HG03280 (cell line): ENCODE data around the gene CIZ1.

Source experiments
- ATAC-seq: cut with Tn5 transposase; IDR thresholded peaks from one replicate; pipeline ENCODE4 v1.9.1; 2021; ENCODE audit warnings: mild to moderate bottlenecking, moderate library complexity; ENCODE audit not compliant: unreplicated experiment

CIZ1 gene

DNA sequence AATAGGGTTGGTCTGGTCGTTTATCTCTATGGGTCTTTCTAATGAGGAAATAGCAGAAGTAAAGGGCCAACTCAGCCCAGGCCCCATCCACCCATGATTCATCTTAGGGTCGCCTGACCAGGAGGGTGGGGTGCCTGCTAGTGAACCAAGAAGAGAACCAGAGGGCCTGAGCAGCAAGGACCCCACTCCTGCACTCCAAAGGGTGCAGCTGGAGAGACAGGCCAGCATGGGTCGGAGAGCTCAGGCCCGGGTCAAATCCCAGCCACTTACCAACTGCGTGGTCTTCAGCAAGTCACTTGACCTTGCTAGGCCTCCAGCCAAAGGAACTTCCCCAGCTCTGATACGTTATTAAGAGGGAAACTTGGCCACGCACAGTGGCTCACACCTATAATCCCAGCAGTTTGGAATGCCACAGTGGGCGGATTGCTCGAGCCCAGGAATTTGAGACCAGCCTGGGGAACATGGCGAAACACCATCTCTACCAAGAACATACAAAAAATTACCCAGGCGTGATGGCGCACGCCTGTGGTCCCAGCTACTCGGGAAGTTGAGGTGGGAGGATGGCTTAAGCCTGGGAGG, 27.0 kb downstream of the CIZ1 start:
- no peak for ATAC-seq

DNA sequence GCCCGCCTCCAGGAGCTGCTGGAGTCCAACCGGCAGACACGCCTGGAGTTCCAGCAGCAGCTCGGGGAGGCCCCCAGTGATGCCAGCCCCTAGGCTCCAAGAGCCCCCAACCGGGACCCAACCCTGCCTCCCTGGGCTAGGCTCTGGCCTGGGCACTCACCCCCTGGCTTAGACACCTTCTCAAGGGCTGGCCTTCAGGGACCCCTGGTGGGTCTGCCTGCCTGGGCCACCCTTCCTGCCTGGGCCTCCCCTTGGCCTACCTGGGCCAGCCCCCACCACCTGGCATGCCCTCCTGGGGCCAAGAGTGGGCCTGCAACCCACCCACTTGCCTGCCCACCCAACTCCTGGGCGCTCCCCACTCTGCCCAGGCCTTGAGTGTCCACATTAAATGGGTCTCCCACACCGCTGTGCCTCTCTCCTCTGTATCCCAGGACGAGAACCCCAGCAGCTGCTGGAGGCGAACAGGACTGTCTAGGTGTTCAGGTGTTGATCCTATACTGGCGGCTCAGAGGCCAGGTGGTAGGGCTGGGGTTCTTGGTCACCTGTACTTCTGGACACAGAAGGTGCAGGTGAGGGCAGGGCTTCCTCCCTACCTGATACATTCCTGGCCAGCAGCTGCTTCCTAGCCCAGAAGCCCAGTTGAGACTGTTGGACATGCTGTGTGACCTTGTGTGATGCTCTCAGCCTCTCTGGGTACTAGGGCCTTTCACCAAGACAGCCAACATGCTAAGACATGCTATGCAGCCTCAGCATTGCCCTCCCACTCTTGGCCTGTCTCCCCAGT, 27.7 kb downstream of the CIZ1 start:
- no peak for ATAC-seq

DNA sequence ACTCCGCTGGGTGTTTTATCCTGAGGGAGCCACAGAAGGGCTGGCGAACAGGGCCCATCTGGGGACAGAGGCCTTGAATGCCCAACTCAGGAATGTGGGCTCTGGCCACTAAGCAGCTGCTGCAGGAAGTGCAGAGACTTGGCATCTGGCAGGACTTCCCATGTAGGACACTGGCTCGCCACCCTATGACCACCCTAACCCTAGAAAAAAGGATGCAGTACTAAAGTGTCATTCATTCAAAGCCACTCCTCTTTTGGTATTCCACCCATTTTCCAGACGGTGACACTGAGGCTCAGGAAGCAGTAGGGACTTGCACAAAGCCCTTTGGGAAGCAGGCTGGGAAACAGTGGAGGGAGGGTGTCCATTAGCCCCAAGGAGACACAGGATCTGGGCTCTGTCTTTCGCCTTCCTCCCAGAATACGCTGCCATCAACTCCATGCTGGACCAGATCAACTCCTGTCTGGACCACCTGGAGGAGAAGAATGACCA, 28.3 kb downstream of the CIZ1 start:
- no peak for ATAC-seq

DNA sequence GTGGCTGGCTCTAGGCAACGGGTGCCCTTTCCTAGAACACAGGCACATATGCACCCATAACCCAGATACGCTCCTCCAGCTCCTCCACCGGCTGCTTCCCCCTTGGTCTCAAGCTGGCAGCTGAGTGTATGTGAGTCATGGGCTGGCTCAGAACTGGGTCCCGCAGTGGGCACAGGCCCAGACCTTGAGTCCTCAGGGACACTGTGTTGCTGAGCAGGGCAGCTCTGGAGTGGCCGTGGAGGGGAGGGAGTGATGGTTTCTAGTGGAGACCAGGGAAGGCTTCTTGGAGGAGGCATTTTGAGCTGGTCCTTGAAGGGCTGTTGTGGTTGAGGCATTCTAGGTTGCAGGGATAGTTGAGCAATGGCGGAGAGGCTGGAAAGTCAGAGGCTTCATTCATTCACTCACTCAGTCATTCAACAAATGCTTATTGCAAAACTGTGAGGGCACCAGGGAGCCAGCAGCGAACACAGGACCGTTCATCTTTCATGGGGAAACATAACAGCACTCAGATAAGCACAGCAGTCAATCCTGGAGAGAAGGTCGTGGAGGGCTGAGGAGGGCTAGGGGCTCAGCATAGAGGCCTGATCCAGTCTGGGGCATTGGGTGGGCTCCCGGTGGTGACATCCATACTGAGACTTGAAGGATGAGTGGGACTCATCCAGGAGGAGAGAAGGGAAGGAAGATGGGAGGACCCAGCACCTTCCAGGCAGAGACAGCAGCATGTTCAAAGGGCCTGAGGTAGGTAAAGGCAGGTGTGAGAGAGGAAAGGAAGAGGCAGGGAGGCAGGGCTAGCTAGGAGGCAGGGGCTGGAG, 29.0 kb downstream of the CIZ1 start:
- ATAC-seq = no peak

DNA sequence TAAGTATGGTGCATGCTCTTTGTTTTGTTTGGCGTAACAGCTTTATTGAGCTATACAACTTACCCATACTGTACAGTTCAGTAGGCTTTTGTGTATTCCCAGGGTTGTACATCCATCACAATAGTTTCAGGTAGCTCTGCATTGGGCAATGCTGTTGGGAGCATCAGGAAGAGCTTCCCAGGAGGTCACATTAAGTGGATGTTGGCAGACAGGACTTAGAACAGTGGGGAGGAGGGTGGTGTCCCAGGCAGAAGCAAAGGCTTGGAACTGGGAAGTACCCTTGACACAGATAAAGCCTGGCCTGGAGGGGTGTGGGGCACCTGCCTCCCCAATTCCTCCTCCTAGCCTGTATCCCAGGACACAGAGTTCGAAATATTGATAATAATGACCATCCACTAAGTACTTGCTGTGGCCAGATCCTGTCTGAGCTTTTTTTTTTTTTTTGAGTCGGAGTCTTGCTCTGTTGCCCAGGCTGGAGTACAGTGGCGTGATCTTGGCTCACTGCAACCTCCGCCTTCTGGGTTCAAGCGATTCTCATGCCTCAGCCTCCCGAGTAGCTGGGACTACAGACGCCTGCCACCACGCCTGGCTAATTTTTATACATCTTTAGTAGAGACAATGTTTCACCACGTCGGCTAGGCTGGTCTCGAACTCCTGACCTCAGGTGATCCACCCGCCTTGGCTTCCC, 30.0 kb downstream of the CIZ1 start:
- no peak for ATAC-seq

DNA sequence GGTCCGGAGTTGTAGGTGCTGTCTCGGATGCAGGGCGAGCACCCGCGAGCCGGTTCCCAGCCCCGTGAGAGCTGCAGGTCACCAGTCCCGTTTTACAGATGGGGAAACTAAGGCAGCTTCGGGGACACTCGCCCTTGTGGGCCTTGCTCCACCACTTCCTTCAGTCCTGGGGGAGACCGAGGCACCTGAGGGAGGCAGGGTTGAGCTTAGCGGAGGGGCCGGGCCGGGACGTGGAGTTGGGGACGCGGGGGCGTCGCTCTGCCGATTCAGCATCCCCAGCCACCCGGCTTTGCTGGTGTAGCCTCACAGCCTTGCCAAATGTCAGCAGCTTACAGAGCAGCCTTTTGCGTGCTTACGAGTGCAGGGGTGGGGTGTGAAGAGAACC, 30.8 kb downstream of the CIZ1 start:
- ATAC-seq = peak; percentile 13

DNA sequence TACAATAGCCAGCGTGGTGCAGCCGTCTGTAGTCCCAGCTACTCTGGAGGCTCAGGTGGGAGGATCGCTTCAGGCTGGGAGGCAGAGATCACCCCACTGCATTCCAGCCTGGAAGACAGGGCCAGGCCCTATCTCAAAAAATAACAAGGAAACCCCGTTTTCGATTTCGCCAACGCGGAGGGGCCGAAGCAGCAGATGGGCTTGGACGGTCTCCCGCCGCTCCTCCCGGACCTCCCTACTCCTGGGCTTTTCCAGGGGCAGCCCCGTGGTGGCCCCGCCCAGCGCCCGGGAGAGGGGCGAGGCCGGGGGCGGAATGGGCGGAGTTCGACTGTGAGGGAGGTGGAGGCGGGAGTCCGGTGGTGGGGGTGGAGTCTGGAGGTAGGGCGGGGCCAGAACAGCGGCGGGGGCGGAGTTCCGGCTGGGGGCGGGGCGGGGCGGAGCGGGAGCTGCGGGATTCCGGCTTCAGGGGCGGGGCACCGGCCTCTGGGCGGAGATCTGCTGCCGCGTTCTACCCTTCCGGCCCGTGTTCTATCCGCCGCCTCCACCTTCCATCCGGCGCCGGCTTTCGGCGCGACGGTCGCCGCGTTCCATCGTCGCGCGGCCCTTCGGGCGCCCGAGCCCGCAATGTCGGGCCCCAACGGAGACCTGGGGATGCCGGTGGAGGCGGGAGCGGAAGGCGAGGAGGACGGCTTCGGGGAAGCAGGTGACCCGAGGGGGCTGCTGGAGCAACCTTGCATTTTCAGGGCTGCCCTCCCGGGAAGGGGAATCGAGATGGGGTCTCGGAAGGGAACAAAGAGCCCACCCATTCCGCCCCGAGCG, 31.4 kb downstream of the CIZ1 start, which contains the start of gene BBLN:
TSS of gene BBLN (plus strand) at position 482 of the 819 bp plus-strand sequence. CDS start at position 625, 143 bp downstream.
- ATAC-seq = peak; percentile 86

DNA sequence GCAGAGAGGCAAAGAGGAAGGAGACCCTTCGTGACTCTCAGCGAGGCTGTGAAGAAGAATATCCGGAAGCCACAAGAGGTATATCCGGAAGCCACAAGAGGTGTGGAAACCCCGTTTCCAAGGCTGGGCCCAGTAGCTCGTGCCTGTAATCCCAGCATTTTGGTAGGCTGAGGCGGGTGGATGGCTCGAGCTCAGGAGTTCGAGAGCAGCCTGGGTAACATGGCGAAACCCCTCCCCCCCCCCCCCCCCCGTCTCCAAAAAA, 31.9 kb downstream of the CIZ1 start:
- no peak for ATAC-seq

DNA sequence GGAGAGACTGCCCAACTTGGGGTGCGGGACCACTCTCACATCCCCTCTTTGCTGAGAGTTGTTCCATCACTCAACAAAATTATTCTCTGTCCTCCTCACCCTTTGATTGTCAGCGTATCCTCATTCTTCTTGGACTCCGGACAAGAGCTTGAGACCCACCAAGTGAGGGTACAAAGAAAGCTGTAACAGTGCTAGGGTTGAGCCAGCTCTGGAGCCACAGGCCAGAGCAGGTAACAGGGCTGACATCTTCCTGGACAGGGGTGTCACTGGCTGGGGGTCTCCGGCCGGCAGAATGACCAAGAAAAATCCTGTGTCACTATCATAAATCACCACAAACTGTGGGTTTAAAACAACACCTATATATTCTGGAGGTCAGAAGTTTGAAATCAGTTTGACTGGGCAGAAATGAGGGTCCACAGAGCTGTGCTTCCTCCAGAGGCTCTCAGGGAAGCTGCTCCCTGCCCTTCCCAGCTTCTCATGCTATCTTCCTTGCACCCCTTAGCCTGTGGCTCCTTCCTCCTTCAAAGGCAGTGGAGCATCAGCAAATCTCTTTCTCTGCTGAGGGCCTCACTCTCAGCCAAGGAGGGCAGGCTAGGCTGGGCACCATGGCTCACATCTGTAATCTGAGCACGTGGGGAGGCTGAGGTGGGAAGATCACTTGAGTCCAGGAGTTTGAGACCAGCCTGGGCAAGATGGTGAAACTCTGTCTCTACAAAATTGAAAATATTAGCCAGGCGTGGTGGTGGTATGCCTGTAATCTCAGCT, 35.5 kb downstream of the CIZ1 start:
- no peak for ATAC-seq

DNA sequence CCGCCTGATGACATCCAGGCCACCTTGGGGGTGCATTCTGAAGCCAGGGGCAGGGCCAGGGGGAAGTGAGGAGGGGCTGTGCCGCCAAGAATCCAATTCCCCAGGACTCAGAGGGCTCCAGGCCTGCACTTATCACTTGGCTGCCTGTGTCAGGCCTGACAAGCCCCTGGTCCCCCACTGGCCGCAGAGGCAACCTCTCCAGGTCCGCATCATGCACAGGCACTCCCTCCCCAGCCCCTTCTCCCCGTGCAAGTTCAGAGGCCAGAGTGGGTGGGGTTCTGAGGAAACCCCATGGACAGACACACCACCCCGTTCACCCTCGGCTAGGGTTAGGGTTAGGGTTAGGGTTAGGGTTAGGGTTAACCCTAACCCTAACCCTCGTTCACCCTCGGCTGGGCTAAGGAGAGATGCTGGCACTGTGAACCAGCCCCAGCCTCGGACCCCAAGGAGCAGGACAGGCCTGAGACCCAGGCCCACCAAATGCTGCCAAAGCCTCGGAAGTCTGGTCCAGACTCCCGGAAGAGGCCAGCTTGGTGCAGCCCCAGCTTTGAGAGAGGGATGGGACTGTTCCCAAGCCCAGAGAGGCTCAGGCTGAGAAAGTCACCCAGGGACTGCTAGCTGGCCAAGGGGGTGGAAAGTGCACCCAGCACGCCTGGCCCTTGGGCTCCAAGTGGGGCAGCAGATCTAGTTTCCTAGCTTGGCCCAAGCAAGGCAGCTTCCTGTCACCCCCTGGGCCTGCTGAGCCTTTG, 37.3 kb downstream of the CIZ1 start:
- ATAC-seq = no peak

DNA sequence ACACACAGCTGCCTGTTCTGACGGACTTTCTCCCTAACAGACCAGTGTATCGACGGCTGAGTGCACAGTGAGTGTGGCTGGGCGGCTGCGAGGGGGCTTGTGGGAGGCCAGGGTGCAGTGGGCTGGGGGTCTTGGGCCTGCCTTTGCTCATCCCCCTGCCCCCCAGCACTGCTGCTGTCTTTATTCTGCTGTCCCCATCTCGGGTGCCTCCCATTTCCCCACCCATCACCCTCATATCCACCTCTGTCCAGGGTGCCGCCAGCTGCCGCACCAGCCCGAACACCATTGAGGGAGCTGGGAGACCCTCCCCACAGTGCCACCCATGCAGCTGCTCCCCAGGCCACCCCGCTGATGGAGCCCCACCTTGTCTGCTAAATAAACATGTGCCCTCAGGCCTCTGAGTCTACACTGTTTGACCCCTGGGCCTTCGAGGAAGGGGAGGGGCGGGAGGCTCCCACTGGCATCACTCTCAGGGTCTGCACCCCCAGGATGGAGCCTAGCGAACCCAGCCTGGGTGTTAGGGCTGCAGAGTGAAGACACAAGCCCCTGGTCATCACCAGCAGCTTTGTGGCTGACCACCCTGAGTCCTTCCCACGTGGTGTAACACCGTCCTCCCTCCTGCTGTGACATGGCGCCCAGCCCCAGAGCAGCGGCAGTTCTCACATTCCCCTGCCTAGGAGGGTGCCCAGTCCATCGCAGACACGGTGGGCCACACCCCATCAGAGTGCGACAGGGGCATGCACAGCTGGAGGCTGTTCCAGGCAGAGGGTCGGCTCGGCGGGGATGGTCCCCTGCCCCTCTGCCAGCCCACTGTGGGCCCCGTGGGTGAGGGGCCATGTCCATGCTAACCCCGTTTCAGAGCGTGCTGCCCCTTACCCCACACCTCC, 38.1 kb downstream of the CIZ1 start:
- no peak for ATAC-seq

DNA sequence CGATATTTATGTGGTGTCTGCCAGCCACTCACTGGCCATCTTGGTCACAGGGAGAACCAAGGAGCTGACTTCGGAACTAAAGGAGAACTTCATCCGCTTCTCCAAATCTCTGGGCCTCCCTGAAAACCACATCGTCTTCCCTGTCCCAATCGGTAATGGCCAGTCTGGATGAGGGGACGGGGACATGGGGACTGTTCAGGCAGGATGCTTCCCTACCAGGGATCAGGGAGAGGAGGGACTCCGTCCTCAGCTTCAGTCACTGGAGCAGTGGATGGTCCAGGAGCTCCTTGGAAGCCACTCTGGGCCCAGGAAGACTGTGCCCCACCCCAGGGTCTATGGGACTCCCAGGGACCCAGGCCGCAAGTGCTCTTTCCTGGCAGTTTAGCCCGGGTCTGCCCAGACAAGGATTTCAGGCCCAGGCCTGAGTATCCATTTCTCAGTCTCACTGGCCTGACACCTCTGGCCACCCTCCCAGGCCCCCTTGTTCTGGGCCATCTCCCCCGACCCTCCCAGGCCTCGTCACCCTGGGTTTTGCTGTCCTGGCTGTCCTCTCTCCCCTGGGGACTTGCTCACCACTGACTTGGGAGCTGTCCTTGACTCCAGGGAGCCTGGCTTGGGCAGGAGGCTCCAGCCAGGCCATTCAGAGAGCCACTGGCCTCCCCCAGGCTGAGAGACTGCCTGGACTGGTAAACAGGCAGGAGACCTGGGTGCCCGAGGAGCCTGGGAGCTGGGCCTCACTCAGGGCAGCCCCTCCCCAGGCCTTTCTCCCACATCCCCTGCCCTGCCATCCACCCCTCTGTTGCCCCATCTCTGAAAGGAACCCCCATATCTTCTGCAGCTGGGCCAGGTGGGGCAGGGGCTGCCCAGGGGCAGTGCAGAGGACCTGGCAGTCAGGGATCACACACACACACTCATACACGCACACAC, 39.0 kb downstream of the CIZ1 start:
- no peak for ATAC-seq

DNA sequence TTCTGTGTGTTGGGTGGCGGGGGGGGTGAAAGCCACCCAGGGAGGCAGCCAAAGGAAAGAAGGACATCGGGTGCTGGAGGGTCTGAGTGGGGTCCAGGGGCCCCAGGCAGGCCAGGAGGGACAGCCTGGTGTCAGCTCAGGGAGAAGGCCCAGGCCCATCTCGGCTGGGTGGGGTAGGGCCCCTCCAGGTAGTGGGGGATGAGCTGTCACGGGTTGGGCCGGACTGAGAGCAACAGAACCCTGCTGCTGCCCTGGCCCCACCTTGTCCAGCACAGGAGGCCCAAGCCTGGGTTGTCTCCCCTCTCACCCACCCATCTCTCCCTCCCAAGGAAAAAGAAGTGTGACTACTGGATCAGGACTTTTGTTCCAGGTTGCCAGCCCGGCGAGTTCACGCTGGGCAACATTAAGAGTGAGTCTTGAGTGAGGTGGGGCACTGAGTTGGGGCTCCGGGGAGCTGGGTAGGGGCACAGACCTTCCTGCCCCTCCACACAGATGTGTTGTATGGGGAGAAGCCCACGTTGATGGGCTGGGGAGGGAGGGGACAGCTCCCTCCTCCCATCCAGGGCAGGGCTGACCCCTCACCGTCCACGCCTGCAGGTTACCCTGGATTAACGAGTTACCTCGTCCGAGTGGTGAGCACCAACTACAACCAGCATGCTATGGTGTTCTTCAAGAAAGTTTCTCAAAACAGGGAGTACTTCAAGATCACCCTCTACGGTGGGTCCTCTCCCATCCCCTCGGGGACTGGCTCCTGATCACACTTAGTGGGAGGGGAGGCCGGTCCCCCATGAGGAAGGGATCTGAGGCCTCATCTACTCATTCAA, 39.9 kb downstream of the CIZ1 start:
- ATAC-seq = no peak

DNA sequence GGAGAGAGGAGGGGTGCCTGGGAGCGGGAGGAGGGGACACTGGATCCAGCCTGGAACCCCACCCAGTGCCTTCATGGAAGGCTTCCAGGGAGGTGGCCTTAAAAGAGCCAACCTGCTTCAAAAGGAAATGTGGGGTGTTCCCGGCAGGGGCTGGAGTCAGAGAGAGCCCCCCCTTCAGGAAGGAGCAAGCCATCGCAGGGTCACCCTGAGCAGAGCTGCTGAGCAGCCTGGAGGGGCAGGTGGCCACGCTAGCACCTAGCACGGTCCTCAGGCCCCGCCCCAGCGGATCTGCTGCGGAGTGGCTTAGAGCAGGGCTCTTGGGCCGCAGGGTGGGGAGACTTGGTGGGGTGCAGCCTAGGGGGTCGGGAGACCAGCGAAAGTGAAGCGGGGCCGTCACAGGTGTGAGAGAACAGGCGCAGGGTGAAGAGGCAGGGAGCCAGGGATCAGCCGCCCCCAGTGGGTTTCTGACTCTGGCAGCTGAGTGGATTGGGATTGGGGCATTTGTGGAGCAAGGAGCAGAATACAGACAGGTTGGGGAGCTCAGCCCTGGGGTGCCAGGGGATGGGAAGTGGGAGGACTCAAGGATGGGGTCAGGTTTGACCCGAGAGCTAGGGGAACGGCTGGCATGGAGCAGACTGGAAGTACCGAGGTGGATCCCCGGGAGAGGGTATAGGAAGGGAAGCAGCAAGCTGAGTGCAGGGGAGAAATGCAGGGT, 40.6 kb downstream of the CIZ1 start:
- ATAC-seq = no peak

DNA sequence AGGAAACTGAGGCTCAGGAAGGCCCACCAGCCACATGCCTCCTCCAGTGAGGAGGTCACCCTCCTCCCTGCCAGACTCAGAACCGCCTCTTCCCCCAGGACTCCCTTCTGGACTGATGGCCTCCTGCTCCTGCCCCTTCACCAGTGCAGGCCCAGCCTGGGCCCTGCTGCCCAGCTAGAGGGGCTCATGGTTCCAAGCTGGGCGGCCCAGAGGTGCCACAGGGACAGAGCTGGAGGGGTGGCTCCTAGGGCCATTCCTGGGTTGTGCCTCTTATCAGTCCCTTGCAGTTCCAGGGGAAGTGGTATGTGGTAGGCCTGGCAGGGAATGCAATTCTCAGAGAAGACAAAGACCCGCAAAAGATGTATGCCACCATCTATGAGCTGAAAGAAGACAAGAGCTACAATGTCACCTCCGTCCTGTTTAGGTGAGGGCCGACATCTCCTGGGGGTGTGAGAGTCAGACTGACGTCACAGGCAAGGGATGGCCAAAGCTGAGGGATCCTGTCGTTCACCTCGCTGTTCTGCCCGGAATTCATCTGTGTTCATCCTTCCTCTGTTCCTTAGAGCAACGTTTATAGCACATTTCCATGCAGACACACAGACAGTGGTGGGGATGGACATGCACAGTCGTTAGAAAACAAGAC, 41.3 kb downstream of the CIZ1 start:
- no peak for ATAC-seq
